ENCODE data around the gene TTC38.

The TTC38 gene

GRCh38 chr22:46296257-46297150 lies 28.7 kb downstream of the TTC38 start, which contains the start of gene GTSE1:
Gene GTSE1, plus strand, starts transcription at chr22:46296870. Its CDS starts 531 bp downstream, at chr22:46297401.
- peak; percentile 76 for DNase-seq (ENCODE audit: low read depth, low spot score)
- peak; percentile 25 for TF ChIP-seq CTCF (IDR thresholded peaks at IDR 0.05; ENCODE audit: insufficient read depth, low read length, missing control alignments)
- peak within 1 kb of the TSS; percentile 71 for H3K4me3 ChIP-seq (ENCODE audit: low read depth, low read length)
- ChIA-PET POLR2A (interaction anchor here (0.7 to 1.3 kb wide), 2 partner anchors 10 to 29 kb away, joined by 3 to 6 read pairs; partner anchors contain the start of gene TTC38), CTCF (interaction anchor here (1.0 to 3.2 kb wide), 3 partner anchors 175 to 302 kb away, joined by 3 to 17 read pairs (median 13); no protein-coding TSS in a partner anchor)

GRCh38 chr22:46297151-46297812 lies 29.5 kb downstream of the TTC38 start:
- no peak for DNase-seq (ENCODE audit: low read depth, low spot score)
- ChIA-PET POLR2A (no interaction called here), CTCF (interaction anchor here (1.0 to 3.2 kb wide), 2 partner anchors 291 to 303 kb away, joined by 3 to 17 read pairs; no protein-coding TSS in a partner anchor)
- TF ChIP-seq CTCF (IDR thresholded peaks at IDR 0.05; ENCODE audit: insufficient read depth, low read length, missing control alignments): no peak
- peak overlapping the region; percentile 71 for H3K4me3 ChIP-seq (ENCODE audit: low read depth, low read length)

- POLR2A ChIA-PET: interaction anchor here (0.7 kb wide), 1 partner anchor 150 kb away, joined by 3 read pairs; no protein-coding TSS in a partner anchor
- TF ChIP-seq CTCF (IDR thresholded peaks at IDR 0.05; ENCODE audit: insufficient read depth, low read length, missing control alignments): no peak
- no peak for DNase-seq (ENCODE audit: low read depth, low spot score)
- CTCF ChIA-PET: interaction anchor here (1.0 to 2.2 kb wide), 5 partner anchors 13 to 293 kb away, joined by 3 to 8 read pairs (median 3); no protein-coding TSS in a partner anchor
- H3K4me3 ChIP-seq (ENCODE audit: low read depth, low read length): no peak overlapping the region
Observed at GRCh38 chr22:46299101-46299500, 31.3 kb downstream of the TTC38 start.

GRCh38 chr22:46300491-46300890 lies 32.7 kb downstream of the TTC38 start:
- ChIA-PET POLR2A (no interaction called here), CTCF (interaction anchor here (2.2 kb wide), 1 partner anchor 294 kb away, joined by 8 read pairs; no protein-coding TSS in a partner anchor)
- no peak for DNase-seq (ENCODE audit: low read depth, low spot score)
- H3K4me3 ChIP-seq (ENCODE audit: low read depth, low read length): no peak overlapping the region
- TF ChIP-seq CTCF (IDR thresholded peaks at IDR 0.05; ENCODE audit: insufficient read depth, low read length, missing control alignments): no peak

- no peak for DNase-seq (ENCODE audit: low read depth, low spot score)
- no peak overlapping the region for H3K4me3 ChIP-seq (ENCODE audit: low read depth, low read length)
- ChIA-PET POLR2A (no interaction called here), CTCF (interaction anchor here (1.2 to 2.1 kb wide), 3 partner anchors 12 to 307 kb away, joined by 3 to 10 read pairs (median 7); no protein-coding TSS in a partner anchor)
- no peak for TF ChIP-seq CTCF (IDR thresholded peaks at IDR 0.05; ENCODE audit: insufficient read depth, low read length, missing control alignments)
Observed at GRCh38 chr22:46303347-46303965, 35.6 kb downstream of the TTC38 start.

Data from AG04449 (cell line).